IPS-18c (cell line): ENCODE results near the gene SGIP1.
"Not testable (repeated sequence)": the region's sequence is repeated elsewhere in the genome, so short reads cannot be mapped to it uniquely, and the experiment has no call there.

ENCODE experiments used
- H3K4me3 ChIP-seq: 2 replicates; pipeline ENCODE4 v1.7.0; 2013; ENCODE audit warnings: low read depth, mild to moderate bottlenecking, low read length, moderate library complexity; ENCODE audit not compliant: insufficient read depth
- H3K9me3 ChIP-seq: one replicate; pipeline ENCODE4 v1.6.1; 2013; ENCODE audit warnings: mild to moderate bottlenecking, low read length, moderate library complexity; ENCODE audit not compliant: control insufficient read depth, insufficient read depth

Gene SGIP1

GRCh38 chr1:66779475-66780078 is 245.6 kb downstream of the SGIP1 start:
- H3K9me3 ChIP-seq = peaks cover 3% of the 10 kb centered on the region
- H3K4me3 ChIP-seq = no peak overlapping the region

- not testable (repeated sequence) for H3K9me3 ChIP-seq
These were observed 251.8 kb downstream of the SGIP1 start for GRCh38 chr1:66785800-66786199.

GRCh38 chr1:66787641-66788040 is 253.7 kb downstream of the SGIP1 start:
- H3K4me3 ChIP-seq = no peak overlapping the region
- no peaks in the 10 kb centered on the region for H3K9me3 ChIP-seq

More at GRCh38 chr1:66785800-66786199, 251.8 kb downstream of the SGIP1 start:
- not testable (repeated sequence) for H3K4me3 ChIP-seq

DNA sequence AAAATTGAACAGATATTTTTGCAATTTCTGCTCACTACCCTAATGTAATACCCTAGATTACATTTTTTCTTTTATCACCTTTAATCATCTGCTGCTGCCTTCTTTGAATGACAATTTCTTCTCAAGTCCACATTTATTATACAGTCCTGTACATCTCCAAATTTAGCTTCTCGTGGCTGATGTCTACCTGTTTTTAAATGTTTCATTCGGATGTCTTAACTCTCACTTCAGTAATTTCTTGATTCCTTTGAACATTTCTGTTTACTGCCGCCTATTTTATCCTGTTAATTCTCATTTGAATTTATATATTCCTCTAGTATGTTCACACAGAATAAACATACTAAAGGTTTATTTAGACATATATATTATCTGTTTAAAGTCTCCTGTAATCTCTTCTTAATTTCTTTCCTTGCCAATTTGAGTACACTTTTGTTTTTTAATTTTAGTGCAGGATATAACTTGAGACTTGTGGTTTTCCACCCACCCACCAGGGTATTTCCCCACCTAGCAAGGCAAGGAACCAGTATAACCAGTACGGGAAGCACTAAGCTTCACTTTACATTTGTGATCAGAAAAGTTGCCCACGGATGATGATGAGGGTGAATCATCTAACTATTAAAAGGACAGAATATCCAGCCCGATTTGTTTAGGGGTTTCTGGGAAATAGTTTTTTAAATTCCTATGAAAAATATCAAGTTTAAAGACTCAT is 254.4 kb downstream of the SGIP1 start:
- H3K4me3 ChIP-seq = no peak overlapping the region
- no peaks in the 10 kb centered on the region for H3K9me3 ChIP-seq

DNA sequence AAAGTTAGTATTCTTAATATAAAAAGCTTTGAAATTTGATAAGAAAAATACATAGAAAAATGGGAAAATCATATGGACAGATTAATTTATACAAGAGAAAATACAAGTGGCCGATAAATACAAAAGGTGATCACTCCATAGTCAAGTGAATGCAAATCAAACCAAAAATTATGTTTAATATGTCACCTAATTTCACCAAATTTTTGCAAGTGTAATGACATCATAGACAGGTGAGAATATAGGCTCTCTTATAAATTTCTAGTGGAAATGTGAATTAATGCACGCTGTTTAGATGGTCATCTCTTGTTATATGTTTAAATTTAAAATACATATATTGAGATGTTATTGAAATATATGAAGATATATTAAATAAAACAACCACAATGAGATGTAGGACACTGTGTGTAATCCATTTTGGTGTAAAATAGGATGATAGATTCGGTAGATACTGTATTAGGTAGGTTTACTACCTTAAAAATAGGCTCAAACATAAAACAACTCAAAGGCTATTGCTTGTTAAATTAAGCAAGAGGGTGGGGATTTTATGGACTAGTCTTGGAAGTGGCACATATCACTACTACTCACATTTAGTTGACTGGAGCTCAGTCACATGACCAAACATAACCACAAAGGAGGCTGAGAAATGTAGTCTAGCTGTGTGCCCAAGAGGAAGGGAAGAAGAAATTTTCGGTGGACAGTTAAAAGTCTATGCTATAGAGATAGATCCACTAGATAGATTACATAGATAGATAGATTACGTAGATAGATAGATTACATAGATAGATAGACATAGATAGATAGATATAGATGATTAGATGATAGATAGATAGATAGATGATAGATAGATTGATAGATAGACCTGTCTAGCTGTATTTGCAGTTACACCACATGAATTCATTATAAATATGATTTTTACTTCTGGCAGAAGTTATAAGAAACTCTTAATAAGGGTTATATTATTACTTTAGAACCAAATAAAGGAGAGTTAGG is 258.0 kb downstream of the SGIP1 start:
- Histone ChIP-seq H3K4me3 (no peak overlapping the region), H3K9me3 (no peaks in the 10 kb centered on the region)

GRCh38 chr1:66795839-66796238 is 261.9 kb downstream of the SGIP1 start:
- not testable (repeated sequence) for H3K4me3 ChIP-seq, H3K9me3 ChIP-seq
